Naive thymus-derived CD4-positive, alpha-beta T cell (primary cell): Measurements from ENCODE around the gene IFT22. TPM values are rescaled to one million over a fixed set of nuclear protein-coding genes. Genes with fewer than 3 reads are reported as not detected.

Experiments
- ATAC-seq: fragments of 150-1000 bp; cut with Tn5 transposase; 2 replicates; pipeline ENCODE4 v1.10.0; 2021; ENCODE audit warnings: mild to moderate bottlenecking, moderate library complexity
- CTCF ChIA-PET: fragments of 350-600 bp; sonication (Branson Sonifier 250); formaldehyde crosslinking; loops from one replicate; lab custom pipeline; 2021; ENCODE audit warnings: antibody characterized with exemption; lab: Charles Lee
- POLR2A ChIA-PET: fragments of 350-600 bp; sonication (Branson Sonifier 250); formaldehyde crosslinking; loops from one replicate; lab custom pipeline; 2021; ENCODE audit warnings: antibody characterized with exemption, inconsistent platforms; lab: Charles Lee
- DNase-seq, 9 donors: peaks; one replicate each; pipeline versions ENCODE4 v3.0.0 to v3.0.0-alpha.2; 2020 to 2022; ENCODE audit warnings: mixed read lengths in 1 of 9
- H3K27ac ChIP-seq: one replicate; pipeline ENCODE4 v1.7.0; 2013; ENCODE audit warnings: mild to moderate bottlenecking, low read depth, low read length, moderate library complexity
- H3K27me3 ChIP-seq, 2 donors: one replicate each; pipeline ENCODE4 v1.7.0; 2013; ENCODE audit warnings: low read length in 2 of 2, mild to moderate bottlenecking in 2 of 2, moderate library complexity in 2 of 2; ENCODE audit not compliant: control insufficient read depth in 2 of 2, insufficient read depth in 2 of 2
- H3K36me3 ChIP-seq, 3 experiments: 1 replicate in 2 of 3; 2 replicates in 1 of 3; pipeline ENCODE4 v1.7.0; 2013; ENCODE audit warnings: low read length in 3 of 3, mild to moderate bottlenecking in 3 of 3, moderate library complexity in 1 of 3; ENCODE audit not compliant: insufficient read depth in 3 of 3, control insufficient read depth in 2 of 3
- H3K4me1 ChIP-seq, 2 donors: one replicate each; pipeline ENCODE4 v1.7.0; 2013; ENCODE audit warnings: low read length in 2 of 2, mild to moderate bottlenecking in 2 of 2, moderate library complexity in 1 of 2; ENCODE audit not compliant: control insufficient read depth in 2 of 2, insufficient read depth in 2 of 2
- H3K4me3 ChIP-seq: 2 replicates; pipeline ENCODE4 v1.7.0; 2013; ENCODE audit warnings: mild to moderate bottlenecking, low read length
- H3K9me3 ChIP-seq, 3 experiments: 1 replicate in 2 of 3; 2 replicates in 1 of 3; pipeline ENCODE4 v1.7.0; 2013; ENCODE audit warnings: low read length in 3 of 3; ENCODE audit not compliant: control insufficient read depth in 2 of 3
- H3K27ac Mint-ChIP-seq, 9 donors: one replicate each; pipeline ENCODE4 v1.8.0; 2020 to 2022; ENCODE audit warnings: mixed read lengths in 9 of 9, mild to moderate bottlenecking in 8 of 9, moderate library complexity in 5 of 9, inconsistent platforms in 2 of 9
- H3K27me3 Mint-ChIP-seq, 5 donors: one replicate each; pipeline ENCODE4 v1.8.0; 2021 to 2022; ENCODE audit warnings: mixed read lengths in 5 of 5, mild to moderate bottlenecking in 1 of 5
- H3K36me3 Mint-ChIP-seq, 5 donors: one replicate each; pipeline ENCODE4 v1.8.0; 2020 to 2022; ENCODE audit warnings: mixed read lengths in 5 of 5, mild to moderate bottlenecking in 3 of 5, inconsistent platforms in 1 of 5
- H3K4me1 Mint-ChIP-seq, 7 donors: one replicate each; pipeline ENCODE4 v1.8.0; 2020 to 2022; ENCODE audit warnings: mixed read lengths in 7 of 7, mild to moderate bottlenecking in 3 of 7, inconsistent platforms in 1 of 7
- H3K4me3 Mint-ChIP-seq, 10 donors: one replicate each; pipeline ENCODE4 v1.8.0; 2020 to 2022; ENCODE audit warnings: mild to moderate bottlenecking in 10 of 10, mixed read lengths in 10 of 10, moderate library complexity in 6 of 10, inconsistent platforms in 2 of 10
- H3K9me3 Mint-ChIP-seq, 11 donors: one replicate each; pipeline ENCODE4 v1.8.0; 2020 to 2022; ENCODE audit warnings: mixed read lengths in 11 of 11, mild to moderate bottlenecking in 4 of 11, inconsistent platforms in 1 of 11, moderate library complexity in 1 of 11
- intact Hi-C, 2 donors: fragments of 100-400 bp; cut with micrococcal nuclease; formaldehyde crosslinking; loops; one replicate each; pipeline ENCODE4 v1.15.1; 2023
- polyA plus RNA-seq, 2 donors: library from polyadenylated mRNA; unstranded; fragments of 300-500 nt; fragmentation: Illumina TruSeq; gene quantifications; one replicate each; pipeline ENCODE4 v1.2.3, GENCODE V29; 2021
- total RNA-seq, 6 experiments: library from RNA in 5 of 6; stranded (reverse) in 5 of 6; gene quantifications; 1 replicate in 5 of 6; 2 replicates in 1 of 6; pipeline ENCODE4 v1.2.3 and lab custom pipeline; 2021 to 2026

The IFT22 gene
- total and polyA plus RNA-seq, 7 experiments from 2014 or later, result 3.7 to 12.3 (median 6.7) TPM

DNA sequence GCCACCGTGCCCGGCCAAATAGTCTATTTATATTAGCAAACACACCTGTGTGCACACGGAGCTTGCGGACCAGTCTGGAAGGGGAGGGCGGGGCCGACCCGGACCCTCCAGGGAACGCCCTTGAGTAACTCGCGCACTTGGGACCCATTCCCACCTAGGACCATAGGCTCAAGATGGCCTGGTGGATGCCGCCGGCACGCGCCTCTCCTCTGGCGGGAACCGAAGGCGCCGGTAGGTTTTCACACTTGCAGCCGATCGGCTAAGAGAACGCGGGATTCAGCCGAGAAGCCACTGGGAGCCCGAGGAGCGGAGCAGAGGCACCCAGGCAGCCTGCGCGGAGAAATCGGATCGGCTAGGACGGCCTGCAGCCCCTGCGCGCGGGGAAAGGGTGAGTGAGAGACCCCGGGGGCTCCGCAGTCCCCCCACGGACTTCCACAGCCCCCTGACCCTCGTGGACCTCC, 18.9 kb downstream of the IFT22 start:
- POLR2A ChIA-PET, result no interaction called here
- ATAC-seq (no peak), DNase-seq (no peak)
- peak overlapping the region in 1 of 10 donors; percentile 25 for H3K4me3 Mint-ChIP-seq
- H3K27me3 ChIP-seq, result peaks cover 0 to 17% of the 10 kb centered on the region in 2 donors
- no peaks in the 10 kb centered on the region for H3K4me1 ChIP-seq
- H3K4me3 ChIP-seq, result no peak overlapping the region
- no peaks in the 10 kb centered on the region for H3K36me3 ChIP-seq
- peaks cover 0 to 34% (median 0%) of the 10 kb centered on the region in 3 experiments for H3K9me3 ChIP-seq
- H3K36me3 Mint-ChIP-seq, result peaks cover 8 to 27% (median 16%) of the 10 kb centered on the region in 5 donors
- no peak overlapping the region for H3K27ac ChIP-seq
- peaks cover 0 to 14% (median 4%) of the 10 kb centered on the region in 7 donors for H3K4me1 Mint-ChIP-seq
- CTCF ChIA-PET, result no interaction called here
- H3K9me3 Mint-ChIP-seq, result peaks cover 13 to 48% (median 29%) of the 10 kb centered on the region in 11 donors
- no peak overlapping the region for H3K27ac Mint-ChIP-seq
- H3K27me3 Mint-ChIP-seq, result peaks cover 48 to 74% (median 60%) of the 10 kb centered on the region in 5 donors
- intact Hi-C loops, result no loop called here

DNA sequence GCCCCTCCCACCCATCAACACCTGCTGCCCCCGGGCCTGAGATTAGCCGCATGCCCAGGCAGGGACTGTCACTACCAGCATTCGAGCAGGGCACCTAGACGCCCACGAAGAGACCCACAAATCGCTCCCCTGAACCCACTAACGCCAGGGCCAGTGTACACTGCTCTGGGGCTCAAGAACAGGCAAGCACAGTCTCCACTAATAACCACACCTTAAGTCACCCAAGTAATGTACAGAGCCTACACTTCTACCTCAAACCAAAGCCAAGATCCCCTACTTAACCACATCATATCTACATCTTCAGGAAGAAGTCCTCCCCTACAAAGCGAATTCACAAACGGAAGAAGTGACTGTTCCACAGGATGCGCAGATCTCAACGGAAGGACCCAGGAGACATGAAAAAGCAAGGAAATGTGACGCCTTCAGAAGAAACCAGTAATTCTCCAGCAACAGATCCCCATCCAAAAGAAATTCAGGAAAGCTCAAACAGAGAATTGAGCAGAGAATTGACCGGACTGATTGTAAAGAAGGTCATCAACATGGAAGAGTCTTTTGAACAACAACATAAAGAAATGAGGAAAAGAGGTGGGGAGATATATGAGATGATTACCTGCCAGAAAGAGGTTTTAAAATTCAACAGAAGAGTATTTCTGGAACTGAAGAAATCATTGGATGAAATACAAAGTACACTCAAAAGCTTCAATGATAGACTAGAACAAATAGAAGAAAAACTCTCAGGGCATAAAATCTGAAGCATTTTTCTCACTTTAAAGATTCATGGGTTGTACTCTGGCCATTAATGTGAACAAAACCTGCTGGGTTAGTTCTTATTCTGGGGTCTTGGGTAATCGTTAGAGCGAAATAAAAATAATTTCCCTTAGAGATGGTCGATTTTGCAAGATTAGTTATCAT, 20.9 kb downstream of the IFT22 start:
- H3K9me3 ChIP-seq, result peaks cover 0 to 34% (median 0%) of the 10 kb centered on the region in 3 experiments

DNA sequence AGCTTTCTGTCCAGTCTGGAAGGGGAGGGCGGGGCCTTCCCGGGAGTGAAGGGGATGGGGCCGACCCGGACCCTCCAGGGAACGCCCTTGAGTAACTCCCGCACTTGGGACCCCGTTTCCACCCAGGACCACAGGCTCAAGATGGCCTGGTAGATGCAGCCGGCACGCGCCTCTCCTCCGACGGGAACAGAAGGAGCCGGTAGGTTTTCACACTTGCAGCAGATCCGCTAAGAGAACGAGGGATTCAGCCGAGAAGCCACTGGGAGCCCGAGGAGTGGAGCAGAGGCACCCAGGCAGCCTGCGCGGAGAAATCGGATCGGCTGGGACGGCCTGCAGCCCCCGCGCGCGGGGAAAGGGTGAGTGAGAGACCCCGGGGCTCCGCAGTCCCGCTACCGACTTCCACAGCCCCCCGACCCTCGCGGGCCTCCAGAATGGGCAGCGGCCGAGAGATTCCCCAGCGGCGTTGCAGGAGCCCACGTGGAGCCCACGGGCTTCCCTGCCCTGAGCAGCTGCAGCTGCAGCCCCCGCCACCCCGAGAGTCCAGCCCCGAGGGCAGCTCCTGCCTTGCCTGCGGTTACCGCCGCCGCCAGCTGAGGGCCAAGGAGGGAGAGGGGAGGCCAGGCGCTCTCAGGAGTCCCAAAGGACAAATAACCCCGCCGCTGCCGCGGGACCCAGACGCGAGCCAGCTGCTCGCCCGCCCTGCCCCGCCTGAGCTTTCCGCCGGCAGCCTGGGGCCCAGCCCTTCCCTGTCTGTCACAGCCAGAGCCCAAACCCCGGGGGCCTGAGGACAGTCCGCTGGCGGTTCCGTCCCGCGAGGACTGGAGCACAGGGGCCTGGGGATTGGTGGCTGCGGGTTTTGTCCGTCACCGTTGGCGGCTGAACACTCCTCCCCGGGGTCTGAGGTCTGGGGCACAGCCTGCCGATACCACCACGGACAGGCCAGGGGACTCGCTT, 21.8 kb downstream of the IFT22 start:
- peaks cover 0 to 14% of the 10 kb centered on the region in 2 donors for H3K27me3 ChIP-seq
- H3K4me3 Mint-ChIP-seq, result peak overlapping the region in 5 of 10 donors; percentile 51 to 66 (median 52)
- no peaks in the 10 kb centered on the region for H3K36me3 ChIP-seq
- H3K9me3 ChIP-seq, result peaks cover 0 to 34% (median 0%) of the 10 kb centered on the region in 3 experiments
- CTCF ChIA-PET, result no interaction called here
- no peak for ATAC-seq
- H3K9me3 Mint-ChIP-seq, result peaks cover 13 to 41% (median 24%) of the 10 kb centered on the region in 11 donors
- peaks cover 44 to 79% (median 63%) of the 10 kb centered on the region in 5 donors for H3K27me3 Mint-ChIP-seq
- no peak overlapping the region for H3K4me3 ChIP-seq
- DNase-seq, result no peak
- H3K4me1 ChIP-seq, result no peaks in the 10 kb centered on the region
- H3K27ac Mint-ChIP-seq, result no peak overlapping the region
- peaks cover 0 to 14% (median 4%) of the 10 kb centered on the region in 7 donors for H3K4me1 Mint-ChIP-seq
- no peak overlapping the region for H3K27ac ChIP-seq
- H3K36me3 Mint-ChIP-seq, result peaks cover 8 to 27% (median 16%) of the 10 kb centered on the region in 5 donors
- intact Hi-C loops, result loop anchor here in 1 of 2 donors (10.0 kb wide), 1 partner anchor 205 kb away; no protein-coding TSS in a partner anchor
- POLR2A ChIA-PET, result no interaction called here

More for the DNA sequence above, 20.9 kb downstream of the IFT22 start:
- Histone ChIP-seq H3K27ac (no peak overlapping the region), H3K4me3 (no peak overlapping the region), H3K36me3 (no peaks in the 10 kb centered on the region), H3K27me3 (peaks cover 0 to 17% of the 10 kb centered on the region in 2 donors), H3K4me1 (no peaks in the 10 kb centered on the region)
- intact Hi-C loops, result no loop called here
- ATAC-seq, result no peak
- DNase-seq, result no peak
- ChIA-PET CTCF (interaction anchor here (0.9 kb wide), 1 partner anchor 10 kb away, joined by 3 read pairs; no protein-coding TSS in a partner anchor), POLR2A (no interaction called here)
- Mint-ChIP-seq H3K36me3 (peaks cover 8 to 27% (median 16%) of the 10 kb centered on the region in 5 donors), H3K4me1 (peaks cover 0 to 14% (median 4%) of the 10 kb centered on the region in 7 donors), H3K4me3 (peak overlapping the region in 5 of 10 donors; percentile 1 to 37 (median 32)), H3K9me3 (peaks cover 13 to 42% (median 25%) of the 10 kb centered on the region in 11 donors), H3K27me3 (peaks cover 43 to 76% (median 59%) of the 10 kb centered on the region in 5 donors), H3K27ac (peak overlapping the region in 1 of 9 donors; percentile 21)

DNA sequence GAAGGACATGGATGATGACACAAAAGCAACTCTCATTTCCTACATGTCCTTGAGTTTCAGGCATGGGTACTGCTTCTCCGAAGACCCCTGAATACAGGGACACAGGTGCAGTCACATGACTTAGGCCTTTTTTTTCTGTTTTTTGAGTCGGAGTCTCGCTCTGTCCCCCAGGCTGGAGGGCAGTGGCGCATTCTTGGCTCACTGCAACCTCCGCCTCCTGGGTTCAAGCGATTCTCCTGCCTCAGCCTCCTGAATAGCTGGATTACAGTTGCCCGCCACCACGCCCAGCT, 26.8 kb downstream of the IFT22 start:
- ChIA-PET POLR2A (no interaction called here), CTCF (interaction anchor here (1.4 kb wide), 1 partner anchor 12 kb away, joined by 3 read pairs; no protein-coding TSS in a partner anchor)
- H3K27me3 Mint-ChIP-seq, result peaks cover 36 to 69% (median 40%) of the 10 kb centered on the region in 5 donors
- DNase-seq, result no peak
- no peak overlapping the region for H3K27ac Mint-ChIP-seq
- H3K9me3 Mint-ChIP-seq, result peaks cover 0 to 3% (median 0%) of the 10 kb centered on the region in 11 donors
- H3K36me3 ChIP-seq, result no peaks in the 10 kb centered on the region
- no peaks in the 10 kb centered on the region for H3K9me3 ChIP-seq
- H3K36me3 Mint-ChIP-seq, result peaks cover 0 to 4% (median 3%) of the 10 kb centered on the region in 5 donors
- no peaks in the 10 kb centered on the region for H3K27me3 ChIP-seq
- intact Hi-C loops, result loop anchor here in 1 of 2 donors (10.0 kb wide), 1 partner anchor 210 kb away; no protein-coding TSS in a partner anchor
- no peak overlapping the region for H3K27ac ChIP-seq
- peaks cover 0 to 10% (median 5%) of the 10 kb centered on the region in 7 donors for H3K4me1 Mint-ChIP-seq
- no peaks in the 10 kb centered on the region for H3K4me1 ChIP-seq
- H3K4me3 Mint-ChIP-seq, result no peak overlapping the region
- ATAC-seq, result no peak
- H3K4me3 ChIP-seq, result no peak overlapping the region

DNA sequence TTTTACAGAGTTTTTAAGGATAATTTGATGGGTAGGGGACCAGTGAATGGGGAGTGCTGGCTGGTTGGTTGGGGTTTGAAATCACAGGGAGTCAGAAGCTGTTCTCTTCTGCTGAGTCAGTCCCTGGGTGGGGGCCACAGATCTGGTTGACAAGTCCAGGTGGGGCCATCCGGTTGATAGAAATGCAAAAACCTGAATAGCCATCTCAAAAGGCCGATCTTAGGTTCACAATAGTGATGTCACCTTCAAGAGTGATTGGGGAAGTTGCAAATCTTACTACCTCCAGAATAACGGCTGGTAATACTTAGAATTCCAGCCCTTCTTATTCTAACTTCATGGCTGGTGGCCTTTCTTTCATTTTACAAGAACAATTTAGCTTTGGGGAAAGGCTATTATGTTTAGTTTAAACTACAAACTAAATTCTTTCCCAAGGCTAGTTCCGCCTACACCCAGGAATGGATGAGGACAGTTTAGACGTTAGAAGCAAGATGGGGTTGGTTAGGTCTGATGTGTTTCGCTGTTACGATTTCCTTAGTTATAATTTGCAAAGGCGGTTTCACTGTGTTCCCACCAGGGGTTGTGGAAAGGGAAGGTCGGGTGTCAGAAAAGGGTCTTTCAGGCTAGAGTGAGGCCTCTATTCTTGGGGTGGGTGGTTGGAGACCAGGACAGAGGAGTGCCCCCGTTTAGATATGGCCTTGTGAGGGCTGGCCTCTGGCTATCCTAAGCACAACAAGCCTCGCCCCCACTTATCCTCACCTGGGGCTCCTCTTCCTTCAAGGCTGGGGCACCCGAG, 27.4 kb downstream of the IFT22 start:
- no peaks in the 10 kb centered on the region for H3K27me3 ChIP-seq
- Mint-ChIP-seq H3K36me3 (peaks cover 0 to 4% (median 3%) of the 10 kb centered on the region in 5 donors), H3K27me3 (peaks cover 32 to 63% (median 36%) of the 10 kb centered on the region in 5 donors), H3K27ac (no peak overlapping the region), H3K9me3 (no peaks in the 10 kb centered on the region), H3K4me3 (no peak overlapping the region), H3K4me1 (peaks cover 0 to 6% (median 4%) of the 10 kb centered on the region in 7 donors)
- H3K36me3 ChIP-seq, result no peaks in the 10 kb centered on the region
- H3K9me3 ChIP-seq, result no peaks in the 10 kb centered on the region
- intact Hi-C loops, result loop anchor here in 1 of 2 donors (10.0 kb wide), 1 partner anchor 211 kb away; no protein-coding TSS in a partner anchor
- H3K4me3 ChIP-seq, result no peak overlapping the region
- ATAC-seq (no peak), DNase-seq (no peak)
- ChIA-PET POLR2A (no interaction called here), CTCF (interaction anchor here (1.2 to 1.4 kb wide), 2 partner anchors 10 to 12 kb away, joined by 3 to 6 read pairs; no protein-coding TSS in a partner anchor)
- no peak overlapping the region for H3K27ac ChIP-seq
- H3K4me1 ChIP-seq, result no peaks in the 10 kb centered on the region
